SK-N-SH (cell line): ENCODE data around the gene BUB3. TPM values are rescaled to one million over a fixed set of nuclear protein-coding genes. Genes with fewer than 3 reads are reported as not detected.

Source experiments
- CTCF ChIA-PET: fragments of 300-600, 350-600 bp; formaldehyde crosslinking; extraction: SDS; loops from one replicate; lab custom pipeline; 2021; lab: Yijun Ruan, JAX
- POLR2A ChIA-PET: fragments of 350-600 bp; sonication (Branson Sonifier 250); formaldehyde crosslinking; extraction: SDS; loops from one replicate; lab custom pipeline; 2020; ENCODE audit warnings: antibody characterized with exemption, inconsistent platforms; lab: Yijun Ruan, JAX
- DNase-seq: peaks from one replicate; pipeline ENCODE4 v3.0.0; 2012
- H2AFZ ChIP-seq: fragments of 200-600 bp; sonication (generic); 2 replicates; pipeline ENCODE4 v1.8.1; 2016; ENCODE audit warnings: antibody characterized with exemption, mild to moderate bottlenecking, low read depth
- H3F3A ChIP-seq: fragments of 200-600 bp; sonication (generic); replicated peaks from 2 replicates; pipeline ENCODE3; 2016; ENCODE audit warnings: antibody characterized with exemption, mild to moderate bottlenecking; ENCODE audit not compliant: insufficient read depth
- H3K27ac ChIP-seq, 2 experiments: fragments of 200-500 bp in 1 of 2; fragments of 200-600 bp in 1 of 2; sonication (Bioruptor generic) in 1 of 2; sonication (generic), shearing (Covaris generic) in 1 of 2; 2 replicates each; pipeline versions ENCODE4 v1.5.1 to v1.6.1; 2014 to 2016; ENCODE audit warnings: low read depth in 2 of 2, inconsistent platforms in 1 of 2, low read length in 1 of 2, mild to moderate bottlenecking in 1 of 2, mixed read lengths in 1 of 2
- H3K27me3 ChIP-seq: fragments of 200-600 bp; sonication (generic), shearing (Covaris generic); 2 replicates; pipeline ENCODE4 v1.6.1; 2016; ENCODE audit warnings: mixed run types; ENCODE audit not compliant: insufficient read depth
- H3K36me3 ChIP-seq, 2 experiments: fragments of 200-500 bp in 1 of 2; fragments of 200-600 bp in 1 of 2; sonication (Bioruptor generic) in 1 of 2; sonication (generic) in 1 of 2; replicated peaks in 1 of 2; 2 replicates each; pipeline versions ENCODE3 to v1.5.1; 2014 to 2016; ENCODE audit warnings: low read length in 1 of 2, mild to moderate bottlenecking in 1 of 2; ENCODE audit not compliant: insufficient read depth in 2 of 2, control insufficient read depth in 1 of 2
- H3K4me1 ChIP-seq, 2 experiments: fragments of 200-500 bp in 1 of 2; fragments of 200-600 bp in 1 of 2; sonication (Bioruptor generic) in 1 of 2; sonication (generic), shearing (Covaris generic) in 1 of 2; 2 replicates each; pipeline versions ENCODE4 v1.5.1 to v1.6.1; 2014 to 2016; ENCODE audit warnings: low read depth in 1 of 2, low read length in 1 of 2, mixed run types in 1 of 2; ENCODE audit not compliant: insufficient read depth in 2 of 2, control insufficient read depth in 1 of 2
- H3K4me2 ChIP-seq: fragments of 200-600 bp; sonication (generic), shearing (Covaris generic); 2 replicates; pipeline ENCODE4 v1.6.1; 2017; ENCODE audit warnings: mixed run types
- H3K4me3 ChIP-seq, 2 experiments: fragments of 200-500 bp in 1 of 2; fragments of 200-600 bp in 1 of 2; sonication (Bioruptor generic) in 1 of 2; sonication (generic), shearing (Covaris generic) in 1 of 2; 2 replicates each; pipeline versions ENCODE4 v1.5.1 to v1.8.1; 2014 to 2016; ENCODE audit warnings: low read depth in 2 of 2, inconsistent platforms in 1 of 2, low read length in 1 of 2, mild to moderate bottlenecking in 1 of 2, mixed read lengths in 1 of 2, moderate library complexity in 1 of 2
- H3K79me2 ChIP-seq: fragments of 200-600 bp; sonication (generic); 2 replicates; pipeline ENCODE4 v1.8.1; 2017; ENCODE audit warnings: mild to moderate bottlenecking; ENCODE audit not compliant: insufficient read depth
- H3K9ac ChIP-seq: fragments of 200-600 bp; sonication (generic); 2 replicates; pipeline ENCODE4 v1.6.1; 2017; ENCODE audit warnings: mixed run types
- H3K9me2 ChIP-seq: fragments of 200-600 bp; sonication (generic); 2 replicates; pipeline ENCODE4 v1.6.1; 2017; ENCODE audit warnings: mixed run types
- H3K9me3 ChIP-seq: fragments of 200-600 bp; sonication (generic); 2 replicates; pipeline ENCODE4 v1.6.1; 2017; ENCODE audit warnings: mixed run types, mild to moderate bottlenecking, moderate library complexity
- H4K20me1 ChIP-seq: fragments of 200-600 bp; sonication (generic); 2 replicates; pipeline ENCODE4 v1.6.1; 2017; ENCODE audit warnings: mild to moderate bottlenecking, mixed run types; ENCODE audit not compliant: insufficient read depth
- FOXJ3 ChIP-seq: sonication (generic); formaldehyde crosslinking; IDR thresholded peaks from 2 replicates; pipeline ENCODE4 v1.5.1; 2020; ENCODE audit warnings: mild to moderate bottlenecking, missing genetic modification reagents
- JUND ChIP-seq: IDR thresholded peaks from 2 replicates; pipeline ENCODE4 v1.4.0; 2012
- MEF2A ChIP-seq: IDR thresholded peaks from 2 replicates; pipeline ENCODE4 v1.4.0; 2012; ENCODE audit warnings: low read depth, borderline replicate concordance
- NFIC ChIP-seq: IDR thresholded peaks from 2 replicates; pipeline ENCODE4 v1.4.0; 2012; ENCODE audit warnings: borderline replicate concordance
- RCOR1 ChIP-seq: fragments of 150-350 bp; IDR thresholded peaks from 2 replicates; pipeline ENCODE4 v1.6.1; 2017; ENCODE audit warnings: antibody characterized with exemption, low read length
- RFX5 ChIP-seq: IDR thresholded peaks from 2 replicates; pipeline ENCODE4 v1.6.1; 2012; ENCODE audit warnings: mild to moderate bottlenecking, improper control_type of control experiment, low read length
- RXRA ChIP-seq: IDR thresholded peaks from 2 replicates; pipeline ENCODE4 v1.4.0; 2012; ENCODE audit warnings: low read depth, mild to moderate bottlenecking, borderline replicate concordance
- SIN3A ChIP-seq: IDR thresholded peaks from 2 replicates; pipeline ENCODE4 v1.6.1; 2012; ENCODE audit warnings: low read depth, mild to moderate bottlenecking, low read length, moderate library complexity, borderline replicate concordance
- TAF1 ChIP-seq: IDR thresholded peaks from 2 replicates; pipeline ENCODE4 v1.6.1; 2012; ENCODE audit warnings: low read depth, mild to moderate bottlenecking, low read length, moderate library complexity, borderline replicate concordance
- TCF12 ChIP-seq: IDR thresholded peaks from 2 replicates; pipeline ENCODE4 v1.4.0; 2012
- USF1 ChIP-seq: IDR thresholded peaks from 2 replicates; pipeline ENCODE4 v1.4.0; 2012; ENCODE audit warnings: low read depth, borderline replicate concordance
- YY1 ChIP-seq: IDR thresholded peaks from 2 replicates; pipeline ENCODE4 v1.4.0; 2012; ENCODE audit warnings: low read depth, mild to moderate bottlenecking
- WGBS: methylation state at CpG from one replicate; pipeline ENCODE4 v1.1.6; 2017; ENCODE audit warnings: low lambda C conversion rate; 5-methylcytosine and 5-hydroxymethylcytosine counted together
- polyA plus RNA-seq, 3 experiments: library from polyadenylated mRNA; depleted of rRNA; stranded (reverse); fragments of >200 nt; gene quantifications; 2 replicates each; pipeline ENCODE4 v1.2.3, GENCODE V29; 2012
- TF ChIP-seq, protein P1 (sequence below): IDR thresholded peaks from 2 replicates; pipeline ENCODE4 v1.6.1; 2012; ENCODE audit warnings: mild to moderate bottlenecking, low read depth, low read length, moderate library complexity
- TF ChIP-seq, protein P2 (sequence below): fragments of 150-350 bp; IDR thresholded peaks from 2 replicates; pipeline ENCODE4 v1.6.1; 2017; ENCODE audit warnings: antibody characterized with exemption, low read length, low read depth, borderline replicate concordance
- TF ChIP-seq, protein P3 (sequence below): fragments of 200-600 bp; sonication (generic); IDR thresholded peaks from 2 replicates; pipeline ENCODE4 v1.6.1; 2017; ENCODE audit warnings: antibody characterized with exemption, mild to moderate bottlenecking, moderate library complexity

BUB3 gene
- polyA plus RNA-seq, 1 of the 3 experiments (the other 2 are of a cell fraction), result 202 TPM

GRCh38 chr10:123147635-123148413 is 6.4 kb upstream of the BUB3 start, which contains the start of gene HMX2:
Gene HMX2, plus strand, starts transcription at chr10:123148136. Its CDS starts 243 bp downstream, at chr10:123148379.
- 2% methylated on average over 36 of the region's 64 CpGs for WGBS
- H2AFZ ChIP-seq, result 0 out of 2 replicates have a peak within 1 kb of the TSS, but pooled peaks have one; percentile 6
- no peak within 1 kb of the TSS for H3K9ac ChIP-seq
- TF ChIP-seq SIN3A, result no peak
- TF ChIP-seq RCOR1, result no peak
- no peak for TF ChIP-seq YY1
- CTCF ChIA-PET, result interaction anchor here (0.6 to 4.6 kb wide), 4 partner anchors 15 to 233 kb away, joined by 3 to 51 read pairs (median 12); no protein-coding TSS in a partner anchor
- no peaks in the 10 kb centered on the region for H3F3A ChIP-seq
- H3K9me2 ChIP-seq, result no peaks in the 10 kb centered on the region
- peak within 1 kb of the TSS; percentile 79 for H3K4me2 ChIP-seq
- no peaks in the 10 kb centered on the region for H3K79me2 ChIP-seq
- H3K27me3 ChIP-seq, result peaks cover 99% of the 10 kb centered on the region
- H3K4me3 ChIP-seq, result no peak within 1 kb of the TSS
- H3K36me3 ChIP-seq, result no peaks in the 10 kb centered on the region
- no peaks in the 10 kb centered on the region for H3K9me3 ChIP-seq
- POLR2A ChIA-PET, result no interaction called here
- peaks cover 0 to 23% of the 10 kb centered on the region in 2 experiments; a peak in 2 of 4 replicates for H3K4me1 ChIP-seq
- DNase-seq, result peak; percentile 55
- H3K27ac ChIP-seq, result no peak within 1 kb of the TSS
- 0 out of 2 replicates have a peak, but pooled peaks cover 4% of the 10 kb centered on the region for H4K20me1 ChIP-seq

DNA sequence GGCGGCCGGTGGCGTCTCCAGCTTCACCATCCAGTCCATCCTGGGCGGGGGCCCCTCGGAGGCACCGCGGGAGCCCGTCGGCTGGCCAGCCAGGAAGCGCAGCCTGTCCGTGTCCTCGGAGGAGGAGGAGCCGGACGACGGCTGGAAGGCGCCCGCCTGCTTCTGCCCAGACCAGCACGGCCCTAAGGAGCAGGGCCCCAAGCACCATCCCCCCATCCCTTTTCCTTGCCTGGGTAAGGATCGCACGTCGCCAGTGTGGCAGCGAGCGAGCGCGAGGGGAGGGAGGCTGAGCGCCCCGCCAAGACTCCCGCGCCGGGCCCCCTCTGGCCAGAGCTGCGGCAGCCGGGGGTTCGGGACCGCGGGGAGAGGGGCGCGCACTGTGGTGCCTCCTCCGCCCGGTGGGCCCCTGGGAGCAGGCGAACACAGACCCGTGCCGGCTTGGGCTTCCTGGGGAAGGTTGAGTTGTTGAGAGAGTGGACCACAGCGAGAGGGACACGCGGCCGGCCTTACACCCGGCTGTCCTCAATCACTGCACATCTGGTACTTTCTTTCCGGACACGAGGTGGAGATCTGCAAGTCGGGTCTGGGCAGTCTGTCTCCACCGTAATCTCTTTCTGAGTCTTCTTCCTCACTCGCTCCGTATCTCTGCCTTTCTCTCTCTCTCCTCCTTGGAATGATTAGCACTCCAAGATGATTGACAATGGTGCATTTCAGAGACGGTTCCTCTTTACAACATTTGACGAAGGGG is 5.6 kb upstream of the BUB3 start:
- H3F3A ChIP-seq, result no peaks in the 10 kb centered on the region
- CTCF ChIA-PET, result interaction anchor here (1.0 to 2.0 kb wide), 5 partner anchors 15 to 413 kb away, joined by 3 to 19 read pairs (median 3); no protein-coding TSS in a partner anchor
- no peaks in the 10 kb centered on the region for H3K9me2 ChIP-seq
- H3K4me3 ChIP-seq, result no peak overlapping the region
- no peaks in the 10 kb centered on the region for H3K9me3 ChIP-seq
- H2AFZ ChIP-seq, result 0 out of 2 replicates have a peak overlapping the region, but pooled peaks have one; percentile 6
- DNase-seq, result peak; percentile 54
- H4K20me1 ChIP-seq, result 0 out of 2 replicates have a peak, but pooled peaks cover 1% of the 10 kb centered on the region
- POLR2A ChIA-PET, result no interaction called here
- peaks cover 91% of the 10 kb centered on the region for H3K27me3 ChIP-seq
- H3K9ac ChIP-seq, result no peak overlapping the region
- no peaks in the 10 kb centered on the region for H3K36me3 ChIP-seq
- H3K79me2 ChIP-seq, result no peaks in the 10 kb centered on the region
- peak overlapping the region; percentile 79 for H3K4me2 ChIP-seq
- H3K4me1 ChIP-seq, result peaks cover 0 to 23% of the 10 kb centered on the region in 2 experiments; a peak in 2 of 4 replicates
- H3K27ac ChIP-seq, result no peak overlapping the region
- TF ChIP-seq, protein P1, sequence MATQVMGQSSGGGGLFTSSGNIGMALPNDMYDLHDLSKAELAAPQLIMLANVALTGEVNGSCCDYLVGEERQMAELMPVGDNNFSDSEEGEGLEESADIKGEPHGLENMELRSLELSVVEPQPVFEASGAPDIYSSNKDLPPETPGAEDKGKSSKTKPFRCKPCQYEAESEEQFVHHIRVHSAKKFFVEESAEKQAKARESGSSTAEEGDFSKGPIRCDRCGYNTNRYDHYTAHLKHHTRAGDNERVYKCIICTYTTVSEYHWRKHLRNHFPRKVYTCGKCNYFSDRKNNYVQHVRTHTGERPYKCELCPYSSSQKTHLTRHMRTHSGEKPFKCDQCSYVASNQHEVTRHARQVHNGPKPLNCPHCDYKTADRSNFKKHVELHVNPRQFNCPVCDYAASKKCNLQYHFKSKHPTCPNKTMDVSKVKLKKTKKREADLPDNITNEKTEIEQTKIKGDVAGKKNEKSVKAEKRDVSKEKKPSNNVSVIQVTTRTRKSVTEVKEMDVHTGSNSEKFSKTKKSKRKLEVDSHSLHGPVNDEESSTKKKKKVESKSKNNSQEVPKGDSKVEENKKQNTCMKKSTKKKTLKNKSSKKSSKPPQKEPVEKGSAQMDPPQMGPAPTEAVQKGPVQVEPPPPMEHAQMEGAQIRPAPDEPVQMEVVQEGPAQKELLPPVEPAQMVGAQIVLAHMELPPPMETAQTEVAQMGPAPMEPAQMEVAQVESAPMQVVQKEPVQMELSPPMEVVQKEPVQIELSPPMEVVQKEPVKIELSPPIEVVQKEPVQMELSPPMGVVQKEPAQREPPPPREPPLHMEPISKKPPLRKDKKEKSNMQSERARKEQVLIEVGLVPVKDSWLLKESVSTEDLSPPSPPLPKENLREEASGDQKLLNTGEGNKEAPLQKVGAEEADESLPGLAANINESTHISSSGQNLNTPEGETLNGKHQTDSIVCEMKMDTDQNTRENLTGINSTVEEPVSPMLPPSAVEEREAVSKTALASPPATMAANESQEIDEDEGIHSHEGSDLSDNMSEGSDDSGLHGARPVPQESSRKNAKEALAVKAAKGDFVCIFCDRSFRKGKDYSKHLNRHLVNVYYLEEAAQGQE, result no peak
- TF ChIP-seq RFX5, result no peak
- no peak for TF ChIP-seq YY1
- TF ChIP-seq FOXJ3 (CRISPR knock-in tag), result no peak
- no peak for TF ChIP-seq JUND
- no peak for TF ChIP-seq RXRA
- no peak for TF ChIP-seq SIN3A
- TF ChIP-seq, protein P2, sequence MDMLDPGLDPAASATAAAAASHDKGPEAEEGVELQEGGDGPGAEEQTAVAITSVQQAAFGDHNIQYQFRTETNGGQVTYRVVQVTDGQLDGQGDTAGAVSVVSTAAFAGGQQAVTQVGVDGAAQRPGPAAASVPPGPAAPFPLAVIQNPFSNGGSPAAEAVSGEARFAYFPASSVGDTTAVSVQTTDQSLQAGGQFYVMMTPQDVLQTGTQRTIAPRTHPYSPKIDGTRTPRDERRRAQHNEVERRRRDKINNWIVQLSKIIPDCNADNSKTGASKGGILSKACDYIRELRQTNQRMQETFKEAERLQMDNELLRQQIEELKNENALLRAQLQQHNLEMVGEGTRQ, result no peak
- TF ChIP-seq TCF12, result no peak
- TF ChIP-seq MEF2A, result no peak
- TF ChIP-seq TAF1, result no peak
- TF ChIP-seq, protein P3, sequence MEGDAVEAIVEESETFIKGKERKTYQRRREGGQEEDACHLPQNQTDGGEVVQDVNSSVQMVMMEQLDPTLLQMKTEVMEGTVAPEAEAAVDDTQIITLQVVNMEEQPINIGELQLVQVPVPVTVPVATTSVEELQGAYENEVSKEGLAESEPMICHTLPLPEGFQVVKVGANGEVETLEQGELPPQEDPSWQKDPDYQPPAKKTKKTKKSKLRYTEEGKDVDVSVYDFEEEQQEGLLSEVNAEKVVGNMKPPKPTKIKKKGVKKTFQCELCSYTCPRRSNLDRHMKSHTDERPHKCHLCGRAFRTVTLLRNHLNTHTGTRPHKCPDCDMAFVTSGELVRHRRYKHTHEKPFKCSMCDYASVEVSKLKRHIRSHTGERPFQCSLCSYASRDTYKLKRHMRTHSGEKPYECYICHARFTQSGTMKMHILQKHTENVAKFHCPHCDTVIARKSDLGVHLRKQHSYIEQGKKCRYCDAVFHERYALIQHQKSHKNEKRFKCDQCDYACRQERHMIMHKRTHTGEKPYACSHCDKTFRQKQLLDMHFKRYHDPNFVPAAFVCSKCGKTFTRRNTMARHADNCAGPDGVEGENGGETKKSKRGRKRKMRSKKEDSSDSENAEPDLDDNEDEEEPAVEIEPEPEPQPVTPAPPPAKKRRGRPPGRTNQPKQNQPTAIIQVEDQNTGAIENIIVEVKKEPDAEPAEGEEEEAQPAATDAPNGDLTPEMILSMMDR, result no peak
- no peak for TF ChIP-seq USF1
- no peak for TF ChIP-seq NFIC
- TF ChIP-seq, all 33 proteins: peak for 0
- WGBS, result 21% methylated on average over 21 of the region's 55 CpGs
